SU-DHL-6 (cell line): ENCODE data around the gene SIRT7.

Source experiments
- CTCF ChIP-seq: fragments of 200-600 bp; sonication (generic); IDR thresholded peaks from one replicate; pipeline ENCODE4 v1.5.1; 2017; ENCODE audit warnings: antibody characterized with exemption, mild to moderate bottlenecking, low read length, moderate library complexity; ENCODE audit not compliant: insufficient read depth, poor library complexity, severe bottlenecking
- EZH2phosphoT487 ChIP-seq: fragments of 200-600 bp; sonication (generic), shearing (Covaris generic); conservative IDR thresholded peaks from 2 replicates; pipeline ENCODE4 v1.6.1; 2018; ENCODE audit warnings: mild to moderate bottlenecking, antibody characterized with exemption, low read length, moderate library complexity, mixed read lengths

- TF ChIP-seq CTCF (no peak), EZH2phosphoT487 (no peak)
Measured at GRCh38 chr17:81927152-81927652, 9.2 kb upstream of the SIRT7 start.
